Psoas muscle (tissue), 8 donors: ENCODE data around the gene NOP58. TPM values are rescaled to one million over a fixed set of nuclear protein-coding genes. Genes with fewer than 3 reads are reported as not detected.
A peak's percentile ranks its signal among the peaks of the same experiment; 100 is the strongest.

Source experiments
- ATAC-seq, 4 donors: fragments of 200-7000 bp; cut with Tn5 transposase; one replicate each; pipeline ENCODE4 v1.9.1; 2020; ENCODE audit warnings: moderate library complexity in 3 of 4, mild to moderate bottlenecking in 2 of 4
- DNase-seq, 2 donors: peaks; one replicate each; pipeline ENCODE4 v3.0.0-alpha.2; 2020
- H3K27ac ChIP-seq: fragments of 200-600 bp; one replicate; pipeline ENCODE4 v1.8.0; 2022
- H3K27me3 ChIP-seq, 3 donors: fragments of 200-600 bp in 1 of 3; one replicate each; pipeline versions ENCODE4 v1.6.1 to v1.8.0; 2013 to 2022; ENCODE audit warnings: low read length in 2 of 3, mild to moderate bottlenecking in 2 of 3, moderate library complexity in 1 of 3; ENCODE audit not compliant: insufficient read depth in 3 of 3
- H3K36me3 ChIP-seq, 2 donors: fragments of 200-600 bp in 1 of 2; one replicate each; pipeline versions ENCODE4 v1.6.1 to v1.8.0; 2013 to 2022; ENCODE audit warnings: low read depth in 1 of 2, mild to moderate bottlenecking in 1 of 2, moderate library complexity in 1 of 2; ENCODE audit not compliant: insufficient read depth in 1 of 2
- H3K4me1 ChIP-seq: fragments of 200-600 bp; one replicate; pipeline ENCODE4 v1.8.0; 2022
- H3K4me3 ChIP-seq: fragments of 200-600 bp; one replicate; pipeline ENCODE4 v1.8.0; 2022; ENCODE audit warnings: mild to moderate bottlenecking
- H3K9me3 ChIP-seq: fragments of 200-600 bp; one replicate; pipeline ENCODE4 v1.8.0; 2022
- CTCF ChIP-seq: fragments of 200-600 bp; IDR thresholded peaks from one replicate; pipeline ENCODE4 v1.8.0; 2022; ENCODE audit warnings: antibody characterized with exemption
- WGBS, 3 donors: extraction: QIAGEN DNeasy Blood & Tissue Kit; methylation state at CpG; one replicate each; pipeline versions ENCODE4 v1.1.6 to v1.1.7; 2013; 5-methylcytosine and 5-hydroxymethylcytosine counted together
- intact Hi-C, 2 donors: fragments of 100-400 bp; cut with DNase I; formaldehyde crosslinking; loops; one replicate each; pipeline versions ENCODE4 v1.11.0 to v1.14.2; 2022
- polyA plus RNA-seq, 3 donors: library from polyadenylated mRNA; stranded (reverse); fragments of 200-250 nt; gene quantifications; one replicate each; pipeline ENCODE4 v1.2.3, GENCODE V29; 2013
- total RNA-seq, 4 donors: library from RNA; stranded (reverse); fragmentation: NEBNext Ultra II Directional in 2 of 4; extraction: Animal tissue kit (Norgen Biotek cat#: 25700) in 2 of 4; gene quantifications; one replicate each; pipeline versions ENCODE4 v1.2.1 to v1.2.4, GENCODE V29; 2021 to 2023
- donor health status: healthy with polysubstance abuse.
- donor health status: DM: no; HTN: no; CAD: no; lungs with moderate emphysema.
- donor health status: Bipolar disorder and iron deficiency.
- donor health status: healthy.
- donor health status: DM: yes; HTN: yes; CAD: no.
- donor health status: DM: no; HTN: no; CAD: no.
- donor health status: DM: no; HTN: no; CAD: no.
- donor health status: DM: yes; HTN: yes; CAD: no.

NOP58 gene
- total and polyA plus RNA-seq, 7 donors = 22.8 to 61.5 (median 46.3) TPM

DNA sequence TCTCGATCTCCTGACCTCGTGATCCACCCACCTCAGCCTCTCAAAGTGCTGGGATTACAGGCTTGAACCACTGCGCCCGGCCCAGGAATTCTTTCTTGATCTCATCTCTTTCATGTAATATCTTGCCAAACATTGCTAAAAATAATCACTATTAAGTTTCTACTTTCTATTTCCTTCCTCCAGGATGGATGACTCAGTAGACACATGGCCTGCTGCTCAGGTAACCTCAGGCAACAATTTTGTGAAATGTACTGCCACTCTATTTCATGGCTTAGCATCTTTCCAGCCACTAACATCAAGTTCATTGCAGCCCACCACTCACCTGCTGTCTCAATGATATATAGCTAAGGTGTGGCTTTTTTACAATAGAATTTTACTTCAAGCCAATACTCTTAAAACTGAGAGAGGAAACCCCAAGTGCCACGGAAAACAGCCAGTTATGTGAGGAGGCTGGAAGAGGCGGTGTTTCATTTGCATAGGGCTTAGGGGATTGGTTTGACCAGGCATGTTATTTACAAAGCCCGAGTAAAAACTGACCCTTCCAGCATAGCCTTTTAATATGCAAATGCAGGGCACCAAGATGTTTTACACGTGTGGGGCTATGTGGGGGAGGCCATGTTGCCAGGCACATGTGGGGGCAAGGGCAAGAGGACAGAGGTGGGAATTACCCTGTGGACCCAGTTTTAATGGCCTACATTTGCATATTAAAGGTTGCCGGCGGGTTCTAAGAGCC, 15.9 kb upstream of the NOP58 start:
- no peak for TF ChIP-seq CTCF
- peak overlapping the region; percentile 87 for H3K27ac ChIP-seq
- peak overlapping the region; percentile 28 for H3K4me3 ChIP-seq

DNA sequence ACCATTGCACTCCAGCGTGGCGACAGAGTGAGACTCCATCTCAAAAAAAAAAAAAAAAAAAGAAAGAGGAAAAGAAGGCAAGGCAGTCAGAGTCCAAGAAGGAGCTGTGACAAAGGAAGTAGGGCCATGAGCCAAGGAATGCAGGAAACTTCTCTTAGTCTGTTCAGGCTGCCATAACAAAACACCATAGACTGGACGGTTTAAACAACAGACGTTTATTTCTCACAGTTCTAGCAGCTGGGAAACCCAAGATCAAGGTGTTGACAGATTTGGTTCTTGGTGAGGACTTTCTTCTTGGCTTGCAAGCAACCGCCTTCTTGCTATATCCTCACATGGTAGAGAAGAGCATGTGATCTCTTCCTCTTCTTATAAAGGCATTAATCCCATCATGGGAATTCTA, 14.1 kb upstream of the NOP58 start:
- no peak for TF ChIP-seq CTCF
- Histone ChIP-seq H3K27me3 (no peaks in the 10 kb centered on the region), H3K4me1 (peaks cover 7% of the 10 kb centered on the region), H3K36me3 (no peaks in the 10 kb centered on the region), H3K4me3 (no peak overlapping the region), H3K9me3 (no peaks in the 10 kb centered on the region), H3K27ac (peak overlapping the region; percentile 87)
- ATAC-seq = peak in 3 of 4 donors; percentile 19 to 41 (median 22)
- intact Hi-C loops = no loop called here
- WGBS, 3 donors = 43 to 63% (median 51%) methylated on average over 5 of the region's 5 CpGs
- no peak for DNase-seq

More for the DNA sequence above, 15.9 kb upstream of the NOP58 start:
- H3K36me3 ChIP-seq = no peaks in the 10 kb centered on the region
- H3K27me3 ChIP-seq = no peaks in the 10 kb centered on the region
- DNase-seq (peak; percentile 30 to 72), ATAC-seq (peak; percentile 93 to 95 (median 94))
- no peaks in the 10 kb centered on the region for H3K9me3 ChIP-seq
- intact Hi-C loops = no loop called here
- 22 to 42% (median 32%) methylated on average over 10 of the region's 10 CpGs for WGBS, 3 donors
- H3K4me1 ChIP-seq = peaks cover 7% of the 10 kb centered on the region

DNA sequence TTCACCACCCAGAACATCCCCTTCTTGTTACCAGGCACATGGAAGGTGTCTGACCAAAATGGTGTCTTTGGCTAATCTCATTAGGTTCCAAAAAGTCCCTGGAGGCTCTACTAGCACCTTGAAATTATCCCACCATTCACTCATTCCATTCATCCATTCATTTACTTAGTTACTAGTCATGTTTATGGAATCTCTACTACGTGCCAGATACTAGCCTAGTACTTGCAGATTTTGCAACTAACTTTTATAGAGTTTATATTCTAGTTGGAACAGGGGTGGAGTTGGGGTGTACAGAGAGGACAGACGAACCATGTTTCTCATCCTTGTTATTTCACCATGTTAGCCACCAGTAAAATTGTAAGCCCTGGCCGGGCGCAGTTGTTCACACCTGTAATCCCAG, 4.0 kb upstream of the NOP58 start:
- Histone ChIP-seq H3K4me3 (no peak overlapping the region), H3K4me1 (peaks cover 5% of the 10 kb centered on the region), H3K9me3 (no peaks in the 10 kb centered on the region), H3K36me3 (no peaks in the 10 kb centered on the region), H3K27ac (no peak overlapping the region), H3K27me3 (no peaks in the 10 kb centered on the region)
- 64 to 86% (median 74%) methylated on average over 4 of the region's 4 CpGs for WGBS, 3 donors
- no peak for ATAC-seq
- DNase-seq = no peak
- intact Hi-C loops = no loop called here
- no peak for TF ChIP-seq CTCF

GRCh38 chr2:202267495-202267894, 1.9 kb downstream of the NOP58 start:
- H3K4me1 ChIP-seq = peaks cover 32% of the 10 kb centered on the region
- H3K4me3 ChIP-seq = peak overlapping the region; percentile 98
- no peaks in the 10 kb centered on the region for H3K9me3 ChIP-seq
- intact Hi-C loops = no loop called here
- H3K27ac ChIP-seq = peak overlapping the region; percentile 48
- DNase-seq (no peak), ATAC-seq (no peak)
- peaks cover 0 to 4% of the 10 kb centered on the region in 2 donors for H3K36me3 ChIP-seq
- H3K27me3 ChIP-seq = no peaks in the 10 kb centered on the region
- 26 to 29% (median 28%) methylated on average over 9 of the region's 9 CpGs for WGBS, 3 donors
- no peak for TF ChIP-seq CTCF

DNA sequence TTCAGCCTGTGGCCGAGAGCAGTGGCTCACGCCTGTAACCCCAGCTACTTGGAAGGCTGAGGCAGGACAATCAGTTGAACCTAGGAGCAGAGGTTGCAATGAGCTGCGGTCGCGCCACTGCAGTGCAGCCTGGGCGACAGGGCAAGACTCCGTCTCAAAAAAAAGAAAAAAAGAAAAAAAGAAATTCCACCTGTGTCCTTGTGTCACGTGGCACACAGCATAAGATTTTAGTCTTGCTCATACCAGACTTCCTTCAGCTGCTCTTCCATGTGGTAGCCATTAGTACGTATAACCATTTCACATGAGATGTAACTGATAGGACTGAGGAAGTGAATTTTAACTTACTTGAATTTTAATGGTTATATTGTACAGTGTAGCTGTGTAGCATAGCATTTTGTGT, 4.0 kb downstream of the NOP58 start:
- ATAC-seq (no peak), DNase-seq (no peak)
- Histone ChIP-seq H3K27me3 (no peaks in the 10 kb centered on the region), H3K4me1 (peaks cover 36% of the 10 kb centered on the region), H3K4me3 (no peak overlapping the region), H3K36me3 (peaks cover 0 to 5% of the 10 kb centered on the region in 2 donors), H3K27ac (peak overlapping the region; percentile 28), H3K9me3 (no peaks in the 10 kb centered on the region)
- 68 to 76% (median 72%) methylated on average over 9 of the region's 9 CpGs for WGBS, 3 donors
- intact Hi-C loops = no loop called here
- TF ChIP-seq CTCF = no peak
